HepG2 (cell line): ENCODE measurements around the gene CLP1. TPM values are rescaled to one million over a fixed set of nuclear protein-coding genes. Genes with fewer than 3 reads are reported as not detected.
A peak's percentile ranks its signal among the peaks of the same experiment; 100 is the strongest.

ENCODE experiments used
- DBP ChIP-seq: sonication (generic); formaldehyde crosslinking; IDR thresholded peaks from 2 replicates; pipeline ENCODE4 v1.4.0; 2020; ENCODE audit warnings: missing genetic modification reagents; ENCODE audit errors: not compliant biosample characterization
- FOXO1 ChIP-seq: sonication (generic); formaldehyde crosslinking; IDR thresholded peaks from 2 replicates; pipeline ENCODE4 v1.4.0; 2020; ENCODE audit warnings: missing genetic modification reagents
- KDM2A ChIP-seq: sonication (generic); formaldehyde crosslinking; IDR thresholded peaks from 2 replicates; pipeline ENCODE4 v1.4.0; 2020; ENCODE audit warnings: low read depth, missing genetic modification reagents, borderline replicate concordance
- MTF1 ChIP-seq: sonication (generic); formaldehyde crosslinking; IDR thresholded peaks from 2 replicates; pipeline ENCODE4 v1.5.0; 2020; ENCODE audit warnings: missing genetic modification reagents
- NAIF1 ChIP-seq: sonication (generic); formaldehyde crosslinking; IDR thresholded peaks from 2 replicates; pipeline ENCODE4 v1.5.0; 2020; ENCODE audit warnings: mild to moderate bottlenecking, missing genetic modification reagents, borderline replicate concordance
- PCBP1 ChIP-seq: fragments of 200-400 bp; formaldehyde crosslinking; IDR thresholded peaks from 2 replicates; pipeline ENCODE4 v1.6.1; 2017; ENCODE audit warnings: mild to moderate bottlenecking, low read depth, low read length, borderline replicate concordance
- PHF21A ChIP-seq: sonication (generic); formaldehyde crosslinking; IDR thresholded peaks from 2 replicates; pipeline ENCODE4 v1.5.0; 2020; ENCODE audit warnings: mild to moderate bottlenecking, missing genetic modification reagents
- RFX1 ChIP-seq: fragments of 450-650 bp; IDR thresholded peaks from 2 replicates; pipeline ENCODE4 v1.6.1; 2017
- SMARCE1 ChIP-seq: fragments of 450-650 bp; IDR thresholded peaks from 2 replicates; pipeline ENCODE4 v1.6.1; 2017; ENCODE audit warnings: borderline replicate concordance
- SP2 ChIP-seq: sonication (generic); formaldehyde crosslinking; IDR thresholded peaks from 2 replicates; pipeline ENCODE4 v1.5.1; 2020; ENCODE audit warnings: mild to moderate bottlenecking, missing genetic modification reagents
- SRSF4 ChIP-seq: fragments of 200-400 bp; formaldehyde crosslinking; IDR thresholded peaks from one replicate; pipeline ENCODE4 v1.6.1; 2018; ENCODE audit warnings: mild to moderate bottlenecking, low read depth, low read length, moderate library complexity; ENCODE audit not compliant: poor library complexity, severe bottlenecking
- SUZ12 ChIP-seq: fragments of 150-350 bp; IDR thresholded peaks from 2 replicates; pipeline ENCODE4 v1.6.1; 2014; ENCODE audit warnings: low read depth, low read length
- ZEB1 ChIP-seq: IDR thresholded peaks from 2 replicates; pipeline ENCODE4 v1.6.1; 2012; ENCODE audit warnings: mild to moderate bottlenecking, low read depth, inconsistent platforms; ENCODE audit not compliant: insufficient replicate concordance
- ZFAT ChIP-seq: sonication (generic); formaldehyde crosslinking; conservative IDR thresholded peaks from 2 replicates; pipeline ENCODE4 v1.8.1; 2023; ENCODE audit warnings: missing genetic modification reagents, inconsistent platforms
- ZKSCAN8 ChIP-seq: IDR thresholded peaks from 2 replicates; pipeline ENCODE4 v1.6.1; 2016; ENCODE audit warnings: borderline replicate concordance, missing genetic modification reagents, missing compliant biosample characterization
- ZNF160 ChIP-seq: sonication (generic); formaldehyde crosslinking; IDR thresholded peaks from 2 replicates; pipeline ENCODE4 v1.8.0; 2022; ENCODE audit warnings: mild to moderate bottlenecking, inconsistent platforms, missing genetic modification reagents
- ZNF605 ChIP-seq: sonication (generic); formaldehyde crosslinking; IDR thresholded peaks from 2 replicates; pipeline ENCODE4 v1.8.0; 2022; ENCODE audit warnings: mild to moderate bottlenecking, missing genetic modification reagents
- ZNF768 ChIP-seq: sonication (generic); formaldehyde crosslinking; IDR thresholded peaks from 2 replicates; pipeline ENCODE4 v1.4.0; 2020; ENCODE audit warnings: missing genetic modification reagents
- ZNF782 ChIP-seq: sonication (generic); formaldehyde crosslinking; IDR thresholded peaks from 2 replicates; pipeline ENCODE4 v1.4.0; 2020; ENCODE audit warnings: missing genetic modification reagents, mild to moderate bottlenecking, borderline replicate concordance
- polyA plus RNA-seq, 8 experiments: library from polyadenylated mRNA; depleted of rRNA in 3 of 8; stranded (reverse) in 7 of 8; unstranded in 1 of 8; fragments of >200 nt; fragmentation: Illumina TruSeq in 4 of 8; extraction: Trizol in 4 of 8; gene quantifications; 2 replicates each; pipeline versions ENCODE4 v1.2.1 to v1.2.3, GENCODE V29; 2011 to 2016; ENCODE audit warnings: low read depth in 4 of 8, missing spikeins in 1 of 8, mixed read lengths in 1 of 8; ENCODE audit not compliant: insufficient read depth in 1 of 8
- total RNA-seq, 5 experiments: library from RNA; depleted of rRNA; stranded (reverse); fragments of >200 nt; fragmentation: Illumina TruSeq; extraction: Trizol; gene quantifications; 2 replicates each; pipeline ENCODE4 v1.2.3, GENCODE V29; 2016; ENCODE audit warnings: low read depth in 1 of 5
- TF ChIP-seq, protein P1 (sequence below): IDR thresholded peaks from 2 replicates; pipeline ENCODE4 v1.6.1; 2016; ENCODE audit warnings: low read depth, control low read depth
- TF ChIP-seq, protein P2 (sequence below): sonication (generic); formaldehyde crosslinking; IDR thresholded peaks from 2 replicates; pipeline ENCODE4 v1.5.0; 2020; ENCODE audit warnings: mild to moderate bottlenecking, missing genetic modification reagents, borderline replicate concordance
- TF ChIP-seq, protein P3 (sequence below): sonication (generic); IDR thresholded peaks from 2 replicates; pipeline ENCODE4 v1.6.1; 2016; ENCODE audit warnings: low read depth, borderline replicate concordance

Gene CLP1
- total and polyA plus RNA-seq, 2 of the 13 experiments (the other 11 are each of a cell fraction or from before 2014, with no cell fraction given): 14.6 to 24.8 TPM

DNA sequence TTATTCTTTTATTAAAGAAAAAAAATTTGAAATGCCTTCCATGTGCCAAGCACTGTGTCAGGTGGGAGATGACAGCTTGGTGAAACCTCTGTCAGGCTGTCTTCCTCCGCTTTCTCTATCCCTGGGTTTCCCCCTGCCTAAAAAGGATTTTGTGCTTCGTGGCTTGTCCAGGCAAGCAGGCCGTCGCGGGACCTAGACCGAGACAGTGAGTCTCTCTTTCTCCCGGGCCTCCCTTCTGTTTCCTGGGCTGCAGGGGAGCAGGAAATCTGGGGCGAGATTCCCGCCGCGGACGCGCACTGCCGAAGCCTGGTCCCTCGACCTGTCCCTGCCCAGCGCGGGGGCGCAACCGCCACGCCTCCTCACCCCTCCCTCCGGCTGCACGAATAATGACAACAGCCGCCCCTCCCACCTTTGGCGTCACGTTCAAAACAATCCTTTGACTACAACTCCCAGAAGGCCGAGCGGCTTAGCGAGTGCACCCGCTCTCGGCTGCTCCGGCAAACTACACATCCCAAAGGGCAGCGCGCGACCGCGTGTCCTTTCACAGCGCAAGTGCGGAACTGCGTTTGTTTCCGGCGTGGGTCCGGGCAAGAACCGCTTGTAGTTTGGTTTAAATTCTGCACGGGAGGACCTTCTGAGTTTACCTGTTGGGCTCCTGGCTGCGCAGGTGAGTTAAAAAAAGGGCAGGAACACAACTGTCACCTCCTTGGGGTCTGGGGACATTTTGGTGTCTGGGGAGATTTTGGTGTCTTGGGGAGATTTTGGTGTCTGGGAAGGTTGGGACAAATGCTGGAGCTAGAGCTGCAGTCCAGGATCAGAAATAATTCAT, at the start of gene CLP1 (continued):
- TF ChIP-seq, protein P1, sequence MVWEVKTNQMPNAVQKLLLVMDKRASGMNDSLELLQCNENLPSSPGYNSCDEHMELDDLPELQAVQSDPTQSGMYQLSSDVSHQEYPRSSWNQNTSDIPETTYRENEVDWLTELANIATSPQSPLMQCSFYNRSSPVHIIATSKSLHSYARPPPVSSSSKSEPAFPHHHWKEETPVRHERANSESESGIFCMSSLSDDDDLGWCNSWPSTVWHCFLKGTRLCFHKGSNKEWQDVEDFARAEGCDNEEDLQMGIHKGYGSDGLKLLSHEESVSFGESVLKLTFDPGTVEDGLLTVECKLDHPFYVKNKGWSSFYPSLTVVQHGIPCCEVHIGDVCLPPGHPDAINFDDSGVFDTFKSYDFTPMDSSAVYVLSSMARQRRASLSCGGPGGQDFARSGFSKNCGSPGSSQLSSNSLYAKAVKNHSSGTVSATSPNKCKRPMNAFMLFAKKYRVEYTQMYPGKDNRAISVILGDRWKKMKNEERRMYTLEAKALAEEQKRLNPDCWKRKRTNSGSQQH (CRISPR knock-in tag): peak; percentile 22; the same call in 1 of the 2 replicates
- TF ChIP-seq ZKSCAN8 (CRISPR knock-in tag) (peak; percentile 44; the same call in 1 of the 2 replicates), DBP (CRISPR knock-in tag) (no peak), KDM2A (CRISPR knock-in tag) (peak; percentile 75), ZFAT (CRISPR knock-in tag) (no peak), ZNF160 (CRISPR knock-in tag) (0 out of 2 replicates have a peak, but pooled peaks have one; percentile 16), PCBP1 (peak; percentile 82; the same call in 1 of the 2 replicates), RFX1 (no peak), ZNF605 (CRISPR knock-in tag) (peak; percentile 81), SP2 (CRISPR knock-in tag) (peak; percentile 67), SUZ12 (peak; percentile 91), MTF1 (peak; percentile 90; the same call in 1 of the 2 replicates), ZNF768 (CRISPR knock-in tag) (no peak), SRSF4 (no peak), ZNF782 (CRISPR knock-in tag) (no peak), ZEB1 (peak; percentile 28), PHF21A (peak; percentile 77; the same call in 1 of the 2 replicates), NAIF1 (CRISPR knock-in tag) (no peak), FOXO1 (CRISPR knock-in tag) (peak; percentile 91), SMARCE1 (no peak)
- TF ChIP-seq, protein P2, sequence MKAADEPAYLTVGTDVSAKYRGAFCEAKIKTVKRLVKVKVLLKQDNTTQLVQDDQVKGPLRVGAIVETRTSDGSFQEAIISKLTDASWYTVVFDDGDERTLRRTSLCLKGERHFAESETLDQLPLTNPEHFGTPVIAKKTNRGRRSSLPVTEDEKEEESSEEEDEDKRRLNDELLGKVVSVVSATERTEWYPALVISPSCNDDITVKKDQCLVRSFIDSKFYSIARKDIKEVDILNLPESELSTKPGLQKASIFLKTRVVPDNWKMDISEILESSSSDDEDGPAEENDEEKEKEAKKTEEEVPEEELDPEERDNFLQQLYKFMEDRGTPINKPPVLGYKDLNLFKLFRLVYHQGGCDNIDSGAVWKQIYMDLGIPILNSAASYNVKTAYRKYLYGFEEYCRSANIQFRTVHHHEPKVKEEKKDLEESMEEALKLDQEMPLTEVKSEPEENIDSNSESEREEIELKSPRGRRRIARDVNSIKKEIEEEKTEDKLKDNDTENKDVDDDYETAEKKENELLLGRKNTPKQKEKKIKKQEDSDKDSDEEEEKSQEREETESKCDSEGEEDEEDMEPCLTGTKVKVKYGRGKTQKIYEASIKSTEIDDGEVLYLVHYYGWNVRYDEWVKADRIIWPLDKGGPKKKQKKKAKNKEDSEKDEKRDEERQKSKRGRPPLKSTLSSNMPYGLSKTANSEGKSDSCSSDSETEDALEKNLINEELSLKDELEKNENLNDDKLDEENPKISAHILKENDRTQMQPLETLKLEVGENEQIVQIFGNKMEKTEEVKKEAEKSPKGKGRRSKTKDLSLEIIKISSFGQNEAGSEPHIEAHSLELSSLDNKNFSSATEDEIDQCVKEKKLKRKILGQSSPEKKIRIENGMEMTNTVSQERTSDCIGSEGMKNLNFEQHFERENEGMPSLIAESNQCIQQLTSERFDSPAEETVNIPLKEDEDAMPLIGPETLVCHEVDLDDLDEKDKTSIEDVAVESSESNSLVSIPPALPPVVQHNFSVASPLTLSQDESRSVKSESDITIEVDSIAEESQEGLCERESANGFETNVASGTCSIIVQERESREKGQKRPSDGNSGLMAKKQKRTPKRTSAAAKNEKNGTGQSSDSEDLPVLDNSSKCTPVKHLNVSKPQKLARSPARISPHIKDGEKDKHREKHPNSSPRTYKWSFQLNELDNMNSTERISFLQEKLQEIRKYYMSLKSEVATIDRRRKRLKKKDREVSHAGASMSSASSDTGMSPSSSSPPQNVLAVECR (CRISPR knock-in tag): peak; percentile 98
- TF ChIP-seq, protein P3, sequence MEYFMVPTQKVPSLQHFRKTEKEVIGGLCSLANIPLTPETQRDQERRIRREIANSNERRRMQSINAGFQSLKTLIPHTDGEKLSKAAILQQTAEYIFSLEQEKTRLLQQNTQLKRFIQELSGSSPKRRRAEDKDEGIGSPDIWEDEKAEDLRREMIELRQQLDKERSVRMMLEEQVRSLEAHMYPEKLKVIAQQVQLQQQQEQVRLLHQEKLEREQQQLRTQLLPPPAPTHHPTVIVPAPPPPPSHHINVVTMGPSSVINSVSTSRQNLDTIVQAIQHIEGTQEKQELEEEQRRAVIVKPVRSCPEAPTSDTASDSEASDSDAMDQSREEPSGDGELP: no peak
